Measurements from ENCODE around the gene MRPL48.
"Not testable (repeated sequence)": the region's sequence is repeated elsewhere in the genome, so short reads cannot be mapped to it uniquely, and the experiment has no call there.

MRPL48 gene

DNA sequence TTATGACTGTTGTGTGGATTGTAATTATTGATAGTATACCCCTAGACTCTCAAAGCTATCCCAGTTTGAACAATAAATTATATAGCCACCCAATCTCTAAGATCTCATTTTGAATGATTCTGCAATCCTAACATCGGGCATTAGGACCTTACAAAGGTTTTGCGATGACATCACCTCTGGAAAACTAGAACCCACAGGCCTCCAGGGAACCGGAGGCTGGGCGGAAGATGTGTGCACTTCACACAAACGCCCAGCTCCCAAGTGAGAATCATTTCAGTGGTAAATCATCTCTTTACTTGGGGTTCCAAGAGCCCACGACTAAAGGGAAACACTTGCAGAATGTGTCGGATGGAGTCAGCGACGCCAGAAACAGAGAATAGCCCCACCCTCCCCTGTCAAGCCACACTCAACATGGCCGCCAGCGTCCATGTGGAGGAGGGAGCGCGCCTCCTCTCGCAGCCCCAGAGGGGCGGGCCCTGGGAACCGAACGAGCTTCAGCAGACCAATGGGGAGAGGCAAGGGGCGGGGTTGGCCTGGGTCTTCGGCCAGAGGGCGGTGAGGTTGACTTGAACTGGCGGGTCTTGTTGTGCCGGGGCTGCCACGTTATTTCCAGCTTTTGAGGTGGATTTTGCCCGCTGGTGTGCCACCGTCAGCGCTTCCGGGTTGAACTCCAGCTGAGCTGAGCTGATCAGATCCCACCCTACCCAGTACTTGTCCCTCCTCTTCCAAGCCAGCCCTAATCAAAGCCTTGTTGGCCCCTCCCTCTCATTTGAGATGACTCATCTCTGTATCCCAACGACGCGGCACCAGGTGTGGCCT lies 8.4 kb upstream of the MRPL48 start:
- Histone ChIP-seq H3K4me3 (ENCODE audit: low read depth in 1 of 2, low read length in 1 of 2) (peak overlapping the region; percentile 75 to 78), H3K9me3 (no peaks in the 10 kb centered on the region), H3K4me1 (ENCODE audit: control insufficient read depth in 1 of 2, insufficient read depth in 1 of 2, low read depth in 1 of 2, low read length in 1 of 2) (peaks cover 21% of the 10 kb centered on the region in 2 experiments), H3K36me3 (no peaks in the 10 kb centered on the region), H3K27ac (peak overlapping the region; percentile 89), H3K27me3 (no peaks in the 10 kb centered on the region)
- TF ChIP-seq, protein P1, sequence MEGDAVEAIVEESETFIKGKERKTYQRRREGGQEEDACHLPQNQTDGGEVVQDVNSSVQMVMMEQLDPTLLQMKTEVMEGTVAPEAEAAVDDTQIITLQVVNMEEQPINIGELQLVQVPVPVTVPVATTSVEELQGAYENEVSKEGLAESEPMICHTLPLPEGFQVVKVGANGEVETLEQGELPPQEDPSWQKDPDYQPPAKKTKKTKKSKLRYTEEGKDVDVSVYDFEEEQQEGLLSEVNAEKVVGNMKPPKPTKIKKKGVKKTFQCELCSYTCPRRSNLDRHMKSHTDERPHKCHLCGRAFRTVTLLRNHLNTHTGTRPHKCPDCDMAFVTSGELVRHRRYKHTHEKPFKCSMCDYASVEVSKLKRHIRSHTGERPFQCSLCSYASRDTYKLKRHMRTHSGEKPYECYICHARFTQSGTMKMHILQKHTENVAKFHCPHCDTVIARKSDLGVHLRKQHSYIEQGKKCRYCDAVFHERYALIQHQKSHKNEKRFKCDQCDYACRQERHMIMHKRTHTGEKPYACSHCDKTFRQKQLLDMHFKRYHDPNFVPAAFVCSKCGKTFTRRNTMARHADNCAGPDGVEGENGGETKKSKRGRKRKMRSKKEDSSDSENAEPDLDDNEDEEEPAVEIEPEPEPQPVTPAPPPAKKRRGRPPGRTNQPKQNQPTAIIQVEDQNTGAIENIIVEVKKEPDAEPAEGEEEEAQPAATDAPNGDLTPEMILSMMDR (IDR thresholded peaks at IDR 0.05), result peak; percentile 33

DNA sequence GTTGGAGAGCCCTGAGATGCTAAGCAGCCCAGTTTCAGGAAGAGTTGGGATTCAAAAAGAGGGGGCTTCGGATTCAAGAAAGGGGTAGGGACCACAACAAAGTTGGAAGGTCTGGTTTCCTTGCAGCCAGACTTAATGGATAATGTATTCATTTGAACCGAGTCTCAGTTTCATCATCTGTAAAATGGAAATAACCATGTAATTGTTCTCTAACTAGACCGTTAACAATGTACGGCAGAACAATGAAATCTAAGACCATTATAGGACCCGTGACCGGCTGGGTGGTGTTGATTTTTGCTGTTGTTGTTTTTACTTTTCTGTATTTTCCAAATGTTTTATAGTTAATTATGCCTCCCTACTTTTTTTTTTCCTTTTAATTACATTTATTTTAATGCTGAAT lies 6.4 kb upstream of the MRPL48 start:
- Histone ChIP-seq H3K27ac (no peak overlapping the region), H3K27me3 (no peaks in the 10 kb centered on the region), H3K4me3 (ENCODE audit: low read depth in 1 of 2, low read length in 1 of 2) (no peak overlapping the region), H3K36me3 (no peaks in the 10 kb centered on the region), H3K9me3 (no peaks in the 10 kb centered on the region), H3K4me1 (ENCODE audit: control insufficient read depth in 1 of 2, insufficient read depth in 1 of 2, low read depth in 1 of 2, low read length in 1 of 2) (peaks cover 26 to 27% of the 10 kb centered on the region in 2 experiments)
- TF ChIP-seq, protein P1 (IDR thresholded peaks at IDR 0.05), result no peak

DNA sequence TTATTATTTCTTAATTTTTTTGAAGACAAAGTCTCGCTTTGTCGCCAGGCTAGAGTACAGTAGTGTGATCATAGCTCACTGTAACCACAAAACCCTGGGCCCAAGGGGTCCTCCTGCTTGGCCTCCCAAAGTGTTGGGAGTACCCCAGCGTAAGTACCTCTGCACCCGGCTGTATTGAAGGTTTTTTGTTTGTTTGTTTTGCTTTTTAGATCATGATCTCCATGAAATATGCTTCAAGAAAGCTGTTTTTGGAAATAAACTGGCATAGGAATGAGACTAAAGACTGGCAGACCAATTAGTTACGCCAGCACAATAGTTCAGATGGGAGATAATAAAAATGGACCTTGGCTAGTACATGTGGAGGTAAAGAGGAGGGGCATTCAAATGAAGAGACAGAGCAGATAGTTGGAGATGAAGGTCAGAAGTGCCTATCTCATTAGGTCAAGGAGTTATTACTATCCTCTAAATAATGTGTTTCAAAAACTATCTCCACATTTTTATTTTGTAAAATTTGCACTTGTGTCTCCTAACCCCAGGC lies 4.1 kb upstream of the MRPL48 start:
- Histone ChIP-seq H3K36me3 (no peaks in the 10 kb centered on the region), H3K27me3 (no peaks in the 10 kb centered on the region), H3K27ac (peak overlapping the region; percentile 58), H3K4me1 (ENCODE audit: control insufficient read depth in 1 of 2, insufficient read depth in 1 of 2, low read depth in 1 of 2, low read length in 1 of 2) (peaks cover 33 to 37% of the 10 kb centered on the region in 2 experiments), H3K9me3 (no peaks in the 10 kb centered on the region), H3K4me3 (ENCODE audit: low read depth in 1 of 2, low read length in 1 of 2) (no peak overlapping the region)
- TF ChIP-seq, protein P1 (IDR thresholded peaks at IDR 0.05), result no peak

DNA sequence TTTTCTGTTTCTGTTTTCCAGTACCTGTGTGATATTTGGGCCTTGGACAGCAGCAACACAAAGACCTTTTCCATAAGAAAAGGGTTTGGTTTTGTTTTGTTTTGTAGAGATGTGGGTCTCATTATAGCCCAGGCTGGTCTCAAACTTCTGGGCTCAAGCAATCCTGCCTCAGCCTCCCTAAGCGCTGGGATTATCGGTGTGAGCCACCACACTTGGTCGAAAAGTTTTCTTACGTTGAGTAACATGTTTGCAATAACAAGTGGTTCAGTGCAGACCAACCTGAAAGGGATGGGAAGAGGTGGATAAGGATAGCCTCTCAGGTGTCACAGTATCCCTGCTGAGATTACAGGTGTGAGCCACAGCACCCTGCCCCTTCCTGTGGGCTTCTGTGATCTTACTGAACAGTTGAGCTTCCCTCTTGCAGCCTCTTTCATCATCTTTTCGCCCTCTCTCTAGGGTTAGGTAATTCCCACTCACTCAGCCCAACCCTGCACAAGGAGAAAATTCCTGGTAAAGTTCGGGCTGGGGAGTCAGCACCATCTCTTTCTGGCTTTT lies 3.5 kb upstream of the MRPL48 start:
- Histone ChIP-seq H3K4me1 (ENCODE audit: control insufficient read depth in 1 of 2, insufficient read depth in 1 of 2, low read depth in 1 of 2, low read length in 1 of 2) (peaks cover 34 to 36% of the 10 kb centered on the region in 2 experiments), H3K27me3 (no peaks in the 10 kb centered on the region), H3K27ac (peak overlapping the region; percentile 58), H3K36me3 (no peaks in the 10 kb centered on the region), H3K4me3 (ENCODE audit: low read depth in 1 of 2, low read length in 1 of 2) (no peak overlapping the region), H3K9me3 (no peaks in the 10 kb centered on the region)
- TF ChIP-seq, protein P1 (IDR thresholded peaks at IDR 0.05), result no peak

DNA sequence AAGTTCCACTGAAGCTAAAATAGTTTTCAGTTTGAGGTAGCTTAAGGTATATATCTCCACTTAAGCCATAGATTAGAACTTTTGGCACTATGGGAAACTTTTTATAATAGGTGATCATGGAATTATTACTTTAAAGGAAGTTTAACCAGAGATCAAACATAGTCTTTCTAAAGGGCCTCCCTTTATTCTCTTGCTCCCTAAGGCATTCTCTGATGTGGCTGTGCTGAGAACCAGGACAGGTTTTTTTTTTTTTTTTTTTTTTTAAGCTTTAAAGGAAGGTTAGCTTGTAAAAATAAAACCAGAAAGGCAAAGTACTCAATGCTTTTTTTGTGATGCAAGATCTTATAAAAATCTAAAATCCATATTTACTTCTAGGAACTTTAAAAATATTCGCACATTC lies 2.9 kb upstream of the MRPL48 start:
- H3K9me3 ChIP-seq, result no peaks in the 10 kb centered on the region
- H3K27ac ChIP-seq, result peak overlapping the region; percentile 58
- TF ChIP-seq, protein P1 (IDR thresholded peaks at IDR 0.05), result no peak
- no peaks in the 10 kb centered on the region for H3K36me3 ChIP-seq
- peaks cover 30 to 31% of the 10 kb centered on the region in 2 experiments for H3K4me1 ChIP-seq (ENCODE audit: control insufficient read depth in 1 of 2, insufficient read depth in 1 of 2, low read depth in 1 of 2, low read length in 1 of 2)
- no peak overlapping the region for H3K4me3 ChIP-seq (ENCODE audit: low read depth in 1 of 2, low read length in 1 of 2)
- no peaks in the 10 kb centered on the region for H3K27me3 ChIP-seq

DNA sequence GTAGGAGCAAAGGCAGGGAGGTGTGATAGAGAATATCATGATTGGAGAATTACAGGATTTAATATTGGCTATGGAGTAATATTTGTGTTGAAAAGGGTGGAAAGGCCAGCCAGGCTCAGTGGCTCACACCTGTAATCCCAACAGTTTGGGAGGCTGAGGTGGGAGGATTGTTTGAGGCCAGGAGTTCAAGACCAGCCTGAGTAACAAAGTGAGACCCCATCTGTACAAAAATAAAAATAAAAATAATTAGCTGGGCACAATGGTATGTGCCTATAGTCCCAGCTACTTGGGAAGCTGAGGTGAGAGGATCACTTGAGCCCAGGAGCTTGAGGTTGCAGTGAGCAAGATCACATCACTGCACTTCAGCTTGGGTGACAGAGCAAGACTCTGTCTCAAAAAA lies 2.2 kb upstream of the MRPL48 start:
- H3K4me1 ChIP-seq (ENCODE audit: control insufficient read depth in 1 of 2, insufficient read depth in 1 of 2, low read depth in 1 of 2, low read length in 1 of 2), result peaks cover 26% of the 10 kb centered on the region in 2 experiments
- H3K27ac ChIP-seq; H3K4me3 ChIP-seq (ENCODE audit: low read depth in 1 of 2, low read length in 1 of 2); H3K36me3 ChIP-seq; H3K9me3 ChIP-seq; H3K27me3 ChIP-seq: not testable (repeated sequence)
